HG02870 (cell line): ENCODE data around the gene MSL1.

Experiments
- ATAC-seq: cut with Tn5 transposase; IDR thresholded peaks from one replicate; pipeline ENCODE4 v1.9.1; 2021; ENCODE audit warnings: mild to moderate bottlenecking, moderate library complexity; ENCODE audit not compliant: unreplicated experiment

MSL1 gene

GRCh38 chr17:40103688-40104087 is 18.1 kb upstream of the MSL1 start:
- no peak for ATAC-seq

GRCh38 chr17:40104594-40105486 is 16.9 kb upstream of the MSL1 start:
- no peak for ATAC-seq

- ATAC-seq: no peak
Observed at GRCh38 chr17:40105861-40106759, 15.7 kb upstream of the MSL1 start.

- ATAC-seq: no peak
Observed at GRCh38 chr17:40106760-40107521, 14.8 kb upstream of the MSL1 start.

- no peak for ATAC-seq
Observed at GRCh38 chr17:40107522-40108174, 14.1 kb upstream of the MSL1 start.

GRCh38 chr17:40108970-40109824 is 12.6 kb upstream of the MSL1 start:
- ATAC-seq: no peak

GRCh38 chr17:40110026-40110845 is 11.5 kb upstream of the MSL1 start:
- ATAC-seq: no peak

- peak; percentile 46 for ATAC-seq
Observed at GRCh38 chr17:40111221-40112128, 10.3 kb upstream of the MSL1 start.

- ATAC-seq: no peak
Observed at GRCh38 chr17:40112191-40112711, 9.5 kb upstream of the MSL1 start.

GRCh38 chr17:40112718-40113109 is 9.1 kb upstream of the MSL1 start:
- ATAC-seq: no peak

GRCh38 chr17:40113110-40113906 is 8.5 kb upstream of the MSL1 start:
- peak; percentile 67 for ATAC-seq

GRCh38 chr17:40113907-40114245 is 7.9 kb upstream of the MSL1 start:
- ATAC-seq: no peak

GRCh38 chr17:40115101-40115436 is 6.7 kb upstream of the MSL1 start:
- no peak for ATAC-seq

GRCh38 chr17:40122136-40122998 is 596 bp downstream of the MSL1 start:
- ATAC-seq: no peak

GRCh38 chr17:40122999-40123810 is 1.4 kb downstream of the MSL1 start:
- no peak for ATAC-seq
